ENCODE data around the gene SLC39A3. TPM values are rescaled to one million over a fixed set of nuclear protein-coding genes. Genes with fewer than 3 reads are reported as not detected.
A peak's percentile ranks its signal among the peaks of the same experiment; 100 is the strongest.
"Not testable (repeated sequence)": the region's sequence is repeated elsewhere in the genome, so short reads cannot be mapped to it uniquely, and the experiment has no call there.

SLC39A3 gene
- total RNA-seq, 1 experiment from 2014 or later: 41.4 TPM

GRCh38 chr19:2722541-2723344, 17.1 kb downstream of the SLC39A3 start:
- DNase-seq (ENCODE audit: low read depth): peak; percentile 78

DNA sequence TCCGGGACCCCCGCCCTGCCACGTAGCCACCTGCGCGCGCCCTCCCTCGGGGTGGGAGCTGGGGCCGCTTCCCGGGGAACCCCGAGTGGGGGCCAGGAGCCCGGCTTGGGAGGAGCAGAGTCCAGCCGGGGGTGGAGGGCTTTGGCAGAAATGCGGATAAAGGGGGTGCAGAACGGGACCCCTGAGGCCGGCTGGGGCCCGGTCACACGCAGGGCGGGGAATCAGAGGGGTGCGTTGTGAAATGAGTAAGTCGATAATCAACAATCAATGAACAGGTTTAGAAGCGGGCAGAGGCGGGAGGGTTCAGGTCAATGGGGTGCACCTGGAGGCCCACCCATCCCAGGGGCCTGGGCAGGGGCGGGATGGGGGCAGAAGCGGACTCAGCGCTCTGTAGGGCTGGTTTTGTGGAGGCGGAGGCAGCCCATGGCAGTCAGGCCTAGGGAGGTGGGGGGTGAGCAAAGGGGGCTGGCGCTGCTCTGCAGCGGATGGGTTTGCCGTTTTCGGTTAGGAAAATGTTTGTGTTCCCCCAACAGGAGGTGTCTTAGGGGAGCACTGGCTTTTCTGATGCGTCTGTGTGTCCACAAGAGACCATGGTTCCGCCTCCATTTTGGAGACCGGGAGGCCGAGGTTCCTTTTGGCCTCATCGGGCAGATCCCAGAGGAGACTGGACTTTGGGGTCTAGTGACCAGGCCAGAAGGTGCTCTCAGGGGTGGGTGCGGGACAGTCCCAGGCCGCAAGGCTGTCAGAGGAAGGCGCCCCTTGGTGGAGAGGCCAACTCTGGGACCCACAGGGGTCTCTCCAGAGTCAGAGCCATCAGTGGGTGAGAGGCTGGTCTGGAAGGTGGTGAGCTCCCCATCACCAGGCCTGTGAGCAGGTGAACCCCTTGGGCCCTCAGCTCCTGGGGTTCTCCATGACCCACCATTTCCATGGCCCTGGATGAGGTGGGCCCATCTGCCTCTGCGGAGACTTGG, 18.0 kb downstream of the SLC39A3 start:
- DNase-seq (ENCODE audit: low read depth): no peak

DNA sequence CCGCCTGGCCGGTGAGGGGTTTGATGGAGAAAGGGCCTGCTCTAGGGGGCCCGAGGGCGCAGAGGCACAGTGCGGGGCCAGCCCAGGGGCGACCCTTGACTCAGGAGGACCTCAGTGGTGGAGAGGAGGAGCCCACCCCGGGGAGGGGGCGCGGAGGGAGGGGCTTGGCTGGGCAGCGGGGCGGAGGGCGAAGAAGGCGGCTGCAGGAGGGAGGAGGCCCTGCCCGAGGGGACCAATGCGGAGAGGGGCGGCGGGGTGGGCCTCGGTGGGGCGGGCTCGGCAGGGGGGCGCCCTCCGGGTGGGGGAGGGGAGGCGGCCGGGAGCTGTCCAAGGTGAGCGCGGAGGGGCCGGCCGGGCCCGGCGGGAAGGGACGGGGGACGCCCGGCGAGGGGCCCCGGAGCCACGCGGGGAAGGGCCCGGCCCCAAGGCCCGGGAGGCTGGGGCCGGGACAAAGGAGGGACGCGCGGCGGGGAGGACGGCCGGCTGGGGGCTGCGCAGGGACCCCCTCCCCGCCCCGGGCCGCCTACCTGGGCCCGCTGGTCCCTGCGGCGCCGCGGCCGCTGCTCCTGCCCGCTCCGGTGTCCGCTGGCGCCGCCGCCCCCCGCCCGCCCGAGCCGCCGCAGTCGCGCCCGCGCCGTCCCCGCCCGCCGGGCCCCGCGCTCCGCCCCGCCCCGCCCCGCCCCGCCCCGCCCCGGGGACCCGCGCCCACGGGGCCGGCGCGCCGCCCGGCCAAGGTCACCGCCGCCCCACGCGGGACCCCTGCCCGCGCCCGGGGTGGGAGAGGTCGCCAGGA, 18.8 kb downstream of the SLC39A3 start, which contains the start of gene DIRAS1:
Gene DIRAS1, minus strand, starts transcription at position 596 of the 793 bp plus-strand sequence. CDS start 3,566 bp downstream, outside the sequence.
- DNase-seq (ENCODE audit: low read depth): no peak

DNA sequence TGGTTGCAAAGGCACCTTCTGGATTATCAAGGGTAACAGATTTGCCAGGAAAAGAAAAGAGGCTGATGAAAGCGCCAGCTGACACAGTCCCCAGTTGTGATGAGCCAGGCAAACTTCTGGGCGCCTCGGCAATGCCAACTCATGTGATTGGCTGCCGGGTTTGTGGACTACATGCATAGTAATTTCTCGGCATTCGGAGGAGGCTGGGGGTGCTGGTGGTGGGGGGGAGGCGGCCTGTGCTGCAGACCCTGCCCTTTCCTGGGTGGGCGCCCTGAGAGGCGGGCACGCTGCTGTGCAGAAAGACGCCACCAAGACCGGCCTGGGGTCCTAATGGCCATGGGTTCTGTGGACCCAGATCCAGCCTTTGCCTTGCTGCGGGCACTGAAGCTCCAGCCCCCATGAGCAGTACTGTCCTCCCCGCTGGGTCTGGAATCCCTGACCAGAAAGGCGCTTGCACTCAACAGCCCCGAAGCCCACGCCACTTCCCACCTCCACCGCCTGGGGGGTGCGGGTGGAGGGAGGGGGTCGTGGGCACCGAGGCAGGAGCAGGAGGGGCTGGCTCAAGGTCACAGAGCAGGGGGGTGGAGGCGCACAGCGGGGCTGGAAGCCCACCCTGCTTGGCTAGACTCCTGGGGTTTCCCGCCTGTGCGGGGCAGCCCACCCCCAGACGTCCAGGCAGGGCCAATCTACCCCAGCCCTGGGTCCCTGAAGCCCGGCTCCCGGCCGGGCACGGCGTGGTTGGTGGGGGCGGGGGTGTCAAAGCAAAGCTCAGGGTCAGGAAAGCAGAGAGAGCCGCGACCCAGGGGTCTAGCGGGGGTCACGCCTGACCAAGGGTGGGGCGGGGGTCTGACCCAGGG, 19.7 kb downstream of the SLC39A3 start:
- DNase-seq (ENCODE audit: low read depth): peak; percentile 43

GRCh38 chr19:2719232-2719735, 20.5 kb downstream of the SLC39A3 start:
- no peak for DNase-seq (ENCODE audit: low read depth)

GRCh38 chr19:2717638-2718541, 21.9 kb downstream of the SLC39A3 start:
- no peak for DNase-seq (ENCODE audit: low read depth)

DNA sequence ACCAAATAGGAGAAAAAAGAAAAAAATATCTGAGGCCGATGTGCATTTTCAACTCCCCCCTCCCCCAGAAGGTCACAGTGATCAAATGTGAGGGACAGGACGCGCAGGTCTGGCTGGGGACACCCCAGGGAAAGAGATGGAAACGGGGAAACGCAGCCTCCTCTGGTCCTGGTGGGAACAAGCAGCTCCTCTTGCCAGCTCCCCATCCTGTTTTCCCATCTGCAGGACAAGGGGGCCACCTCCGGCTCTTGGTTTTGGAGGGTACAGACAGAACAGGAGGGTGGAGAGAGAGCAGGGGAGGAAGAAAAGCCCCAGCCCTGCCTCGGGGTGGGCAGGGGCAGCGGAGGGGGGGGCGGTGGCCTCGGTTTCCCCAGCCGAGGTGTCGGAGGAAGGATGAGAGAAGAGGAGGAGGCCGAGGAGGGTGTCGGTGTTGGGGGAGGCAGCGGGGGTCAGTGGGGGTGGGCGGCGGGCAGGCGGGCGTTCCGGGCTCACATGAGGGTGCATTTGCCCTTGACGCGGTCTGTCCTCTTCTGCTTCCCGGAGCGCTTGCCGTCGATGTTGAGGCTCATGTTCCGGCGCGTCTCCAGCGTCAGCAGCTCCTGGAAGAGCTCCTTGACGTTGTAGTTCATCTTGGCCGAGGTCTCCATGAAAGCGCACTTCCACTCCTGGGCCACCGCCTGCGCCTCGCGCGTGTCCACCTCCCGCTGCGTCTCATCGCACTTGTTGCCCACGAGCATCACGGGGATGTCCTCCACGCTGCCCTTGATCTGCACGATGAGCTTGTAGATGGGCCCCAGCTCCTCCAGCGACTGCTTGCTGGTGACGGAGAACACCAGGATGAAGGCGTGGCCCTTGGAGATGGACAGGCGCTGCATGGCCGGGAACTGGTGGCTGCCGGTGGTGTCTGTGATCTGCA, 22.8 kb downstream of the SLC39A3 start:
- no peak for DNase-seq (ENCODE audit: low read depth)

GRCh38 chr19:2716275-2716650, 23.6 kb downstream of the SLC39A3 start:
- DNase-seq (ENCODE audit: low read depth): no peak

GRCh38 chr19:2715470-2716274, 24.1 kb downstream of the SLC39A3 start:
- no peak for DNase-seq (ENCODE audit: low read depth)

GRCh38 chr19:2714531-2715269, 25.1 kb downstream of the SLC39A3 start:
- no peak for DNase-seq (ENCODE audit: low read depth)

DNA sequence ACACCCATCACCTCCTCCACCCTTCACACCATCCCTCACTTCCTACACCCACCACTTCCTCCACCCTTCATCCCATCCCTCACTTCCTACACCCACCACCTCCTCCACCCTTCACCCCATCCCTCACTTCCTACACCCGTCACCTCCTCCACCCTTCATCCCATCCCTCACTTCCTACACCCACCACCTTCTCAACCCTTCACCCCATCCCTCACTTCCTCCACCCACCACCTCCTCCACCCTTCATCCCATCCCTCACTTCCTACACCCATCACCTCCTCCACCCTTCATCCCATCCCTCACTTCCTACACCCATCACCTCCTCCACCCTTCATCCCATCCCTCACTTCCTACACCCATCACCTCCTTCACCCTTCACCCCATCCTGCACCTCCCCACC, 25.7 kb downstream of the SLC39A3 start:
- not testable (repeated sequence) for DNase-seq (ENCODE audit: low read depth)

- not testable (repeated sequence) for DNase-seq (ENCODE audit: low read depth)
Measured at GRCh38 chr19:2713170-2713569, 26.6 kb downstream of the SLC39A3 start.

DNA sequence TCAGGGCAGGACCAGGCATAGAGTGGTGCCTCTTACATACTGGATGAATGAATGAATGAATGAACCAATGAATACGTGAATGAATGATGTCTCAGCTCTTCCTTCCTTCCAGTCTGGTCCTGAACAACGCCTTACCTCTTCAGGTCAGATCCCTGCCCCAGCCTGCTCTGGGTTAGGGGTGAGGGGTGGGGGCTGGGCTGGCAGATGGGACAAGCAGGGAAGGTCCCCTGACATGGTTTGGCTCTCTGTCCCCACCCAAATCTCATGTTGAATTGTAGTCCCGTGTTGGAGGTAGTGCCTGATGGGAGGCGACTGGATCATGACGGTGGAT, 28.0 kb downstream of the SLC39A3 start:
- no peak for DNase-seq (ENCODE audit: low read depth)

GRCh38 chr19:2711172-2711874, 28.5 kb downstream of the SLC39A3 start:
- DNase-seq (ENCODE audit: low read depth): peak; percentile 72

GRCh38 chr19:2706251-2706650, 33.6 kb downstream of the SLC39A3 start:
- no peak for DNase-seq (ENCODE audit: low read depth)

- no peak for DNase-seq (ENCODE audit: low read depth)
Measured at GRCh38 chr19:2703691-2704216, 36.1 kb downstream of the SLC39A3 start.
